ENCODE measurements around the gene ARHGEF12. TPM values are rescaled to one million over a fixed set of nuclear protein-coding genes. Genes with fewer than 3 reads are reported as not detected.

The ARHGEF12 gene
- polyA plus RNA-seq, 1 donor: 36.9 TPM

GRCh38 chr11:120343429-120343828 is 7.2 kb downstream of the ARHGEF12 start:
- no peak for DNase-seq

GRCh38 chr11:120344302-120345004 is 8.2 kb downstream of the ARHGEF12 start:
- no peak for DNase-seq

- DNase-seq: no peak
These were observed 10.0 kb downstream of the ARHGEF12 start for GRCh38 chr11:120346233-120346632.

- DNase-seq: no peak
These were observed 14.4 kb downstream of the ARHGEF12 start for GRCh38 chr11:120350637-120351036.

- no peak for DNase-seq
These were observed 16.2 kb downstream of the ARHGEF12 start for GRCh38 chr11:120352405-120352804.

GRCh38 chr11:120354068-120354467 is 17.9 kb downstream of the ARHGEF12 start:
- no peak for DNase-seq

GRCh38 chr11:120354779-120355178 is 18.6 kb downstream of the ARHGEF12 start:
- DNase-seq: no peak

GRCh38 chr11:120357620-120358019 is 21.4 kb downstream of the ARHGEF12 start:
- no peak for DNase-seq

- DNase-seq: no peak
These were observed 22.5 kb downstream of the ARHGEF12 start for GRCh38 chr11:120358729-120359128.

- no peak for DNase-seq
These were observed 27.2 kb downstream of the ARHGEF12 start for GRCh38 chr11:120363436-120363835.

GRCh38 chr11:120365512-120365911 is 29.3 kb downstream of the ARHGEF12 start:
- no peak for DNase-seq

GRCh38 chr11:120372296-120372695 is 36.1 kb downstream of the ARHGEF12 start:
- no peak for DNase-seq

GRCh38 chr11:120375076-120375475 is 38.9 kb downstream of the ARHGEF12 start:
- DNase-seq: no peak

GRCh38 chr11:120376547-120377182 is 40.5 kb downstream of the ARHGEF12 start:
- no peak for DNase-seq

GRCh38 chr11:120378474-120378873 is 42.3 kb downstream of the ARHGEF12 start:
- DNase-seq: no peak

- no peak for DNase-seq
These were observed 45.2 kb downstream of the ARHGEF12 start for GRCh38 chr11:120381401-120381800.

GRCh38 chr11:120383518-120384155 is 47.4 kb downstream of the ARHGEF12 start:
- no peak for DNase-seq

GRCh38 chr11:120384476-120384875 is 48.3 kb downstream of the ARHGEF12 start:
- DNase-seq: no peak

- no peak for DNase-seq
These were observed 48.9 kb downstream of the ARHGEF12 start for GRCh38 chr11:120385110-120385509.

- no peak for DNase-seq
These were observed 49.4 kb downstream of the ARHGEF12 start for GRCh38 chr11:120385655-120386054.

GRCh38 chr11:120386318-120386717 is 50.1 kb downstream of the ARHGEF12 start:
- DNase-seq: no peak

GRCh38 chr11:120386774-120387371 is 50.7 kb downstream of the ARHGEF12 start:
- no peak for DNase-seq

GRCh38 chr11:120388261-120388660 is 52.0 kb downstream of the ARHGEF12 start:
- DNase-seq: no peak

All from hindlimb muscle (tissue), 1 donor.